CD14-positive monocyte (primary cell): ENCODE measurements around the gene SCD5. TPM values are rescaled to one million over a fixed set of nuclear protein-coding genes. Genes with fewer than 3 reads are reported as not detected.

ENCODE experiments used
- DNase-seq, 3 donors: peaks; one replicate each; pipeline ENCODE4 v3.0.0-alpha.2; 2011 to 2022
- H2AFZ ChIP-seq: 2 replicates; pipeline ENCODE4 v1.6.0; 2012; ENCODE audit warnings: mild to moderate bottlenecking, low read depth, low read length, inconsistent platforms; ENCODE audit not compliant: insufficient read depth, poor library complexity, severe bottlenecking
- H3K27ac ChIP-seq, 2 donors: 1 replicate in 1 of 2; 2 replicates in 1 of 2; pipeline ENCODE4 v1.5.1; 2012 to 2013; ENCODE audit warnings: low read length in 2 of 2, control low read depth in 1 of 2, inconsistent platforms in 1 of 2, low read depth in 1 of 2, mild to moderate bottlenecking in 1 of 2
- H3K27me3 ChIP-seq, 2 donors: one replicate each; pipeline versions ENCODE4 v1.6.0 to v1.6.1; 2011 to 2013; ENCODE audit warnings: low read length in 2 of 2; ENCODE audit not compliant: control insufficient read depth in 2 of 2, insufficient read depth in 2 of 2
- H3K36me3 ChIP-seq, 2 donors: replicated peaks in 1 of 2; 1 replicate in 1 of 2; 2 replicates in 1 of 2; pipeline versions ENCODE4 v1.5.1 to v1.6.1; 2012 to 2013; ENCODE audit warnings: low read length in 2 of 2, control low read depth in 1 of 2, inconsistent platforms in 1 of 2, mild to moderate bottlenecking in 1 of 2; ENCODE audit not compliant: insufficient read depth in 2 of 2, control insufficient read depth in 1 of 2
- H3K4me1 ChIP-seq, 2 donors: 1 replicate in 1 of 2; 2 replicates in 1 of 2; pipeline versions ENCODE4 v1.5.1 to v1.6.1; 2012 to 2013; ENCODE audit warnings: low read length in 2 of 2, control low read depth in 1 of 2, inconsistent platforms in 1 of 2, mild to moderate bottlenecking in 1 of 2, moderate library complexity in 1 of 2; ENCODE audit not compliant: insufficient read depth in 2 of 2, control insufficient read depth in 1 of 2
- H3K4me2 ChIP-seq: replicated peaks from 2 replicates; pipeline ENCODE3; 2012; ENCODE audit warnings: low read length, moderate library complexity, mild to moderate bottlenecking; ENCODE audit not compliant: poor library complexity, severe bottlenecking; ENCODE audit errors: extremely low read depth
- H3K4me3 ChIP-seq, 3 experiments: fragments of 200-600 bp in 1 of 3; sonication (generic) in 1 of 3; replicated peaks in 1 of 3; 1 replicate in 2 of 3; 2 replicates in 1 of 3; pipeline ENCODE4 v1.5.1; 2011 to 2013; ENCODE audit warnings: low read length in 3 of 3, mild to moderate bottlenecking in 3 of 3, control low read depth in 2 of 3, low read depth in 2 of 3, inconsistent platforms in 1 of 3, moderate library complexity in 1 of 3
- H3K79me2 ChIP-seq: 2 replicates; pipeline ENCODE4 v1.6.0; 2012; ENCODE audit warnings: mild to moderate bottlenecking, control low read depth, inconsistent platforms, low read length, moderate library complexity; ENCODE audit not compliant: insufficient read depth
- H3K9ac ChIP-seq: 2 replicates; pipeline ENCODE4 v1.6.0; 2017; ENCODE audit warnings: low read length, mild to moderate bottlenecking; ENCODE audit not compliant: insufficient read depth, poor library complexity, severe bottlenecking
- H3K9me3 ChIP-seq, 2 donors: replicated peaks in 1 of 2; 1 replicate in 1 of 2; 2 replicates in 1 of 2; pipeline versions ENCODE4 v1.5.1 to v1.6.1; 2012 to 2013; ENCODE audit warnings: low read length in 2 of 2, control low read depth in 1 of 2; ENCODE audit not compliant: control insufficient read depth in 1 of 2, insufficient read depth in 1 of 2
- H4K20me1 ChIP-seq: 2 replicates; pipeline ENCODE4 v1.6.0; 2012; ENCODE audit warnings: mild to moderate bottlenecking, low read length, control low read depth, moderate library complexity; ENCODE audit not compliant: insufficient read depth
- H3K27ac Mint-ChIP-seq, 7 donors: one replicate each; pipeline ENCODE4 v1.8.0; 2020; ENCODE audit warnings: mild to moderate bottlenecking in 7 of 7, mixed read lengths in 7 of 7, moderate library complexity in 6 of 7, inconsistent platforms in 2 of 7
- H3K27me3 Mint-ChIP-seq, 3 donors: one replicate each; pipeline ENCODE4 v1.8.0; 2021 to 2022; ENCODE audit warnings: low read depth in 3 of 3, mild to moderate bottlenecking in 3 of 3, mixed read lengths in 3 of 3, moderate library complexity in 3 of 3, inconsistent platforms in 1 of 3
- H3K36me3 Mint-ChIP-seq, 2 donors: one replicate each; pipeline ENCODE4 v1.8.0; 2020; ENCODE audit warnings: mixed read lengths in 2 of 2, inconsistent platforms in 1 of 2, mild to moderate bottlenecking in 1 of 2
- H3K4me1 Mint-ChIP-seq: one replicate; pipeline ENCODE4 v1.8.0; 2020; ENCODE audit warnings: mild to moderate bottlenecking, mixed read lengths
- H3K4me3 Mint-ChIP-seq, 2 donors: one replicate each; pipeline ENCODE4 v1.8.0; 2020; ENCODE audit warnings: mild to moderate bottlenecking in 2 of 2, mixed read lengths in 2 of 2, moderate library complexity in 1 of 2
- H3K9me3 Mint-ChIP-seq, 7 donors: one replicate each; pipeline ENCODE4 v1.8.0; 2020 to 2022; ENCODE audit warnings: mixed read lengths in 7 of 7, mild to moderate bottlenecking in 6 of 7, moderate library complexity in 6 of 7, inconsistent platforms in 2 of 7
- WGBS: methylation state at CpG from one replicate; pipeline ENCODE4 v1.1.5; 2013; ENCODE audit warnings: missing lambda C conversion rate; ENCODE audit not compliant: insufficient coverage; 5-methylcytosine and 5-hydroxymethylcytosine counted together
- intact Hi-C, 2 donors: fragments of 100-400 bp; cut with micrococcal nuclease; formaldehyde crosslinking; loops; one replicate each; pipeline versions ENCODE4 v1.15.0 to v1.15.1; 2023
- polyA plus RNA-seq, 3 donors: library from polyadenylated mRNA; depleted of rRNA in 1 of 3; unstranded in 2 of 3; stranded (reverse) in 1 of 3; fragments of 300-500 nt in 2 of 3; fragments of >200 nt in 1 of 3; fragmentation: Illumina TruSeq in 2 of 3; gene quantifications; 1 replicate in 2 of 3; 2 replicates in 1 of 3; pipeline ENCODE4 v1.2.3, GENCODE V29; 2012 to 2021
- TF ChIP-seq, protein P1 (sequence below): fragments of 200-600 bp; IDR thresholded peaks from one replicate; pipeline ENCODE4 v1.8.0; 2022; ENCODE audit warnings: antibody characterized with exemption, mild to moderate bottlenecking

The SCD5 gene
- polyA plus RNA-seq, 3 donors, result 0.28 to 1.3 (median 0.61) TPM

DNA sequence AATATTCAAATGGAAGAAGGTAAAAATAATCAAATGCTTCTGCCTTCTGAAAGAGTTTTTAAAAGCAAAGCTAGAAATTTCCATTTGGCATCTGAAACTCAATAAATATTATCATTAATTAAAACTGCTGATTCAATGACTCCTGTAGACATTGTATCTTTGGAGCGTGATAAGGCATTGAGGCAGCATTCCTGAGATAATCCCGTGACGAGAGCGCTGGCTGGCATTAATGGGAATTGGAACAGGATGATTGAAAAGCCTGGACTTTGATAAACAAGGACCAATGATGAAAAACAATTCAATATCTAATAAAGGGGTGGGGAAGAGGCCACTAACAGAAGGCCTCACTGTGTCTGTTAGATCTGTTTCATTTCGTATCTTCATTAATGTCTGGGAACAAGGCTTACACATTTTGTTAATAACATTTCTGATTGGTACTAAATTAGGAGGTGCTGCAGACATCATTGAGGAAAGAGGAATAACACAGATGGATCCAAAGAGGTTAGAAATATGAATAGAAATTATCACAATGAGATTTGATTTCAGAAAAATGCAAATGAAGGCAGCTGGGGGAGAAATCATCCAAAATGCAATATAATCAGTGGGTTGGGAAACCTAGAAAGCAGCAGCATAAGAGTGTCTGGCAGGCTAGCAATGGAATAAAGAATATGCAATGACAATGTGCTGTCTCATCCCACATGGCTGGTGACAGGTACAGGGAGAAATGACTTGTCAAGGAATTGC, 102.3 kb downstream of the SCD5 start:
- H3K27me3 ChIP-seq, result no peaks in the 10 kb centered on the region
- no peaks in the 10 kb centered on the region for H3K4me1 Mint-ChIP-seq
- intact Hi-C loops, result no loop called here

DNA sequence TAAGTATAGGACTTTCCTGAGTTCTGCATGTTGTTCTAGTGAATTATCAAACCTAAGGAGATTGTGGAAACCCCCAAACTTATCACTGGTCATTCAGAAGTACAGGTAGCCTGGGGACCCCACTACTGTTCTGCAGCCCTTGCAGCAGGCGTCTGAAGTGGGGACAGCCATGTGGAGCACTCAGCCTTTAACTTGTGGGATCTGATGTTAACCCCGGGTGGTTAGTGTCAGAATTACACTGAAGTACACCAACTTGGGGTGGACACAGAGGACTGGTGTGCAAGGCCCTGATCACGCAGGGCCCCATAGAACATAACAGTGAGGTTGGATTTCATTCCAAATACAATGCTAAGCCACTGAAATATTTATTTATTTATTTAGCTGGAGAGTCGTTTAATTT, 103.7 kb downstream of the SCD5 start:
- TF ChIP-seq, protein P1, sequence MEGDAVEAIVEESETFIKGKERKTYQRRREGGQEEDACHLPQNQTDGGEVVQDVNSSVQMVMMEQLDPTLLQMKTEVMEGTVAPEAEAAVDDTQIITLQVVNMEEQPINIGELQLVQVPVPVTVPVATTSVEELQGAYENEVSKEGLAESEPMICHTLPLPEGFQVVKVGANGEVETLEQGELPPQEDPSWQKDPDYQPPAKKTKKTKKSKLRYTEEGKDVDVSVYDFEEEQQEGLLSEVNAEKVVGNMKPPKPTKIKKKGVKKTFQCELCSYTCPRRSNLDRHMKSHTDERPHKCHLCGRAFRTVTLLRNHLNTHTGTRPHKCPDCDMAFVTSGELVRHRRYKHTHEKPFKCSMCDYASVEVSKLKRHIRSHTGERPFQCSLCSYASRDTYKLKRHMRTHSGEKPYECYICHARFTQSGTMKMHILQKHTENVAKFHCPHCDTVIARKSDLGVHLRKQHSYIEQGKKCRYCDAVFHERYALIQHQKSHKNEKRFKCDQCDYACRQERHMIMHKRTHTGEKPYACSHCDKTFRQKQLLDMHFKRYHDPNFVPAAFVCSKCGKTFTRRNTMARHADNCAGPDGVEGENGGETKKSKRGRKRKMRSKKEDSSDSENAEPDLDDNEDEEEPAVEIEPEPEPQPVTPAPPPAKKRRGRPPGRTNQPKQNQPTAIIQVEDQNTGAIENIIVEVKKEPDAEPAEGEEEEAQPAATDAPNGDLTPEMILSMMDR, result no peak
- no peaks in the 10 kb centered on the region for H3K36me3 ChIP-seq
- Mint-ChIP-seq H3K4me3 (no peak overlapping the region), H3K27me3 (no peaks in the 10 kb centered on the region), H3K27ac (no peak overlapping the region), H3K36me3 (no peaks in the 10 kb centered on the region), H3K4me1 (no peaks in the 10 kb centered on the region), H3K9me3 (no peaks in the 10 kb centered on the region)
- no peaks in the 10 kb centered on the region for H3K27me3 ChIP-seq
- intact Hi-C loops, result no loop called here
- no peak overlapping the region for H2AFZ ChIP-seq
- DNase-seq, result no peak
- H3K9ac ChIP-seq, result no peak overlapping the region
- H3K27ac ChIP-seq, result no peak overlapping the region
- H3K4me2 ChIP-seq, result no peak overlapping the region
- 80% methylated on average over 1 of the region's 4 CpGs for WGBS
- no peaks in the 10 kb centered on the region for H3K4me1 ChIP-seq
- no peak overlapping the region for H3K4me3 ChIP-seq
- no peaks in the 10 kb centered on the region for H3K79me2 ChIP-seq
- H4K20me1 ChIP-seq, result no peaks in the 10 kb centered on the region
- no peaks in the 10 kb centered on the region for H3K9me3 ChIP-seq

More for the DNA sequence above, 102.3 kb downstream of the SCD5 start:
- Histone ChIP-seq H3K79me2 (no peaks in the 10 kb centered on the region), H4K20me1 (no peaks in the 10 kb centered on the region), H3K36me3 (no peaks in the 10 kb centered on the region), H3K4me3 (no peak overlapping the region), H3K9me3 (no peaks in the 10 kb centered on the region), H3K4me2 (no peak overlapping the region), H3K4me1 (no peaks in the 10 kb centered on the region), H2AFZ (no peak overlapping the region), H3K27ac (no peak overlapping the region), H3K9ac (no peak overlapping the region)
- no peak for DNase-seq
- TF ChIP-seq, protein P1, result no peak
- WGBS, result no CpG with 5 or more reads among the region's 5 CpGs
- no peak overlapping the region for H3K4me3 Mint-ChIP-seq
- H3K27ac Mint-ChIP-seq, result no peak overlapping the region
- no peaks in the 10 kb centered on the region for H3K27me3 Mint-ChIP-seq
- H3K36me3 Mint-ChIP-seq, result no peaks in the 10 kb centered on the region
- H3K9me3 Mint-ChIP-seq, result peaks cover 0 to 2% (median 0%) of the 10 kb centered on the region in 7 donors
